ENCODE measurements around the gene LMF1.

GRCh38 chr16:873243-873661 lies 97.5 kb downstream of the LMF1 start:
- TF ChIP-seq CTCF (IDR thresholded peaks at IDR 0.05; ENCODE audit: low read depth, low read length) (no peak), EZH2phosphoT487 (IDR thresholded peaks at IDR 0.05; ENCODE audit: low read depth) (no peak)
